K562 (cell line): ENCODE measurements around the gene NTNG1. TPM values are rescaled to one million over a fixed set of nuclear protein-coding genes. Genes with fewer than 3 reads are reported as not detected.

Experiments used
- ASH1L ChIP-seq: fragments of 450-650 bp; IDR thresholded peaks from 2 replicates; pipeline ENCODE4 v1.6.1; 2018; ENCODE audit warnings: borderline replicate concordance, mild to moderate bottlenecking, low read depth; ENCODE audit not compliant: partially characterized antibody
- BCOR ChIP-seq: fragments of 450-650 bp; IDR thresholded peaks from 2 replicates; pipeline ENCODE4 v1.6.1; 2016
- BRD4 ChIP-seq: fragments of 200-600 bp; sonication (generic); IDR thresholded peaks from 2 replicates; pipeline ENCODE4 v1.6.1; 2017; ENCODE audit warnings: inconsistent platforms
- FOXA1 ChIP-seq: fragments of 450-650 bp; IDR thresholded peaks from 2 replicates; pipeline ENCODE4 v1.6.1; 2016; ENCODE audit warnings: mild to moderate bottlenecking, borderline replicate concordance
- FOXJ3 ChIP-seq: sonication (generic); formaldehyde crosslinking; IDR thresholded peaks from 2 replicates; pipeline ENCODE4 v1.4.0; 2020; ENCODE audit warnings: mild to moderate bottlenecking, missing genetic modification reagents
- MECOM ChIP-seq: fragments of 250-450 bp; sonication (Bioruptor Pico); IDR thresholded peaks from 2 replicates; pipeline ENCODE4 v1.8.0; 2022; ENCODE audit warnings: inconsistent platforms
- PHB2 ChIP-seq: fragments of 450-650 bp; IDR thresholded peaks from 2 replicates; pipeline ENCODE4 v1.6.1; 2017; ENCODE audit warnings: low read depth
- PRPF4 ChIP-seq: fragments of 200-400 bp; formaldehyde crosslinking; IDR thresholded peaks from one replicate; pipeline ENCODE4 v1.6.1; 2017; ENCODE audit warnings: low read length, low read depth, mild to moderate bottlenecking; ENCODE audit not compliant: insufficient read depth, poor library complexity, severe bottlenecking
- VEZF1 ChIP-seq: fragments of 200-800 bp; sonication (Bioruptor generic); IDR thresholded peaks from 2 replicates; pipeline ENCODE4 v1.6.1; 2017; ENCODE audit warnings: missing genetic modification characterization, missing compliant biosample characterization
- YBX1 ChIP-seq: fragments of 450-650 bp; IDR thresholded peaks from 2 replicates; pipeline ENCODE4 v1.7.1; 2016; ENCODE audit warnings: mild to moderate bottlenecking
- ZNF3 ChIP-seq: fragments of 250-450 bp; sonication (Bioruptor Pico); IDR thresholded peaks from 2 replicates; pipeline ENCODE4 v1.5.0; 2021; ENCODE audit warnings: mild to moderate bottlenecking, moderate library complexity
- polyA plus RNA-seq, 8 experiments: library from polyadenylated mRNA; depleted of rRNA in 4 of 8; stranded (reverse) in 5 of 8; unstranded in 3 of 8; fragments of >200 nt; fragmentation: Nextera tagmentation in 2 of 8; fragmentation: Illumina TruSeq in 1 of 8; extraction: Ambion mirVana in 2 of 8; extraction: Trizol in 1 of 8; gene quantifications; 2 replicates each; pipeline versions ENCODE4 v1.2.1 to v1.2.3, GENCODE V29; 2011 to 2014; ENCODE audit warnings: inconsistent platforms in 1 of 8, missing spikeins in 1 of 8
- total RNA-seq, 7 experiments: library from RNA; depleted of rRNA in 6 of 7; stranded (reverse); fragments of >200 nt in 6 of 7; fragmentation: Illumina TruSeq in 2 of 7; extraction: Trizol in 2 of 7; gene quantifications; 2 replicates each; pipeline versions ENCODE4 v1.2.1 to v1.2.3, GENCODE V29; 2011 to 2021; ENCODE audit warnings: low replicate concordance in 1 of 7
- TF ChIP-seq, protein P1 (sequence below): fragments of 450-650 bp; IDR thresholded peaks from 2 replicates; pipeline ENCODE4 v1.6.1; 2016; ENCODE audit warnings: borderline replicate concordance

The NTNG1 gene
- total and polyA plus RNA-seq, 9 of the 15 experiments (the other 6 are each of a cell fraction or from before 2014, with no cell fraction given), result not detected

GRCh38 chr1:107407011-107407410 is 266.2 kb downstream of the NTNG1 start (continued):
- TF ChIP-seq BRD4, result no peak
- no peak for TF ChIP-seq ASH1L
- no peak for TF ChIP-seq MECOM
- no peak for TF ChIP-seq BCOR
- no peak for TF ChIP-seq VEZF1
- no peak for TF ChIP-seq PHB2
- no peak for TF ChIP-seq FOXJ3
- TF ChIP-seq ZNF3 (CRISPR knock-in tag), result no peak
- TF ChIP-seq, protein P1, sequence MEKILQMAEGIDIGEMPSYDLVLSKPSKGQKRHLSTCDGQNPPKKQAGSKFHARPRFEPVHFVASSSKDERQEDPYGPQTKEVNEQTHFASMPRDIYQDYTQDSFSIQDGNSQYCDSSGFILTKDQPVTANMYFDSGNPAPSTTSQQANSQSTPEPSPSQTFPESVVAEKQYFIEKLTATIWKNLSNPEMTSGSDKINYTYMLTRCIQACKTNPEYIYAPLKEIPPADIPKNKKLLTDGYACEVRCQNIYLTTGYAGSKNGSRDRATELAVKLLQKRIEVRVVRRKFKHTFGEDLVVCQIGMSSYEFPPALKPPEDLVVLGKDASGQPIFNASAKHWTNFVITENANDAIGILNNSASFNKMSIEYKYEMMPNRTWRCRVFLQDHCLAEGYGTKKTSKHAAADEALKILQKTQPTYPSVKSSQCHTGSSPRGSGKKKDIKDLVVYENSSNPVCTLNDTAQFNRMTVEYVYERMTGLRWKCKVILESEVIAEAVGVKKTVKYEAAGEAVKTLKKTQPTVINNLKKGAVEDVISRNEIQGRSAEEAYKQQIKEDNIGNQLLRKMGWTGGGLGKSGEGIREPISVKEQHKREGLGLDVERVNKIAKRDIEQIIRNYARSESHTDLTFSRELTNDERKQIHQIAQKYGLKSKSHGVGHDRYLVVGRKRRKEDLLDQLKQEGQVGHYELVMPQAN, result no peak
- no peak for TF ChIP-seq PRPF4
- TF ChIP-seq FOXA1, result no peak
- no peak for TF ChIP-seq YBX1
- TF ChIP-seq, all 486 proteins: peak for 0
